Keratinocyte (primary cell): Measurements from ENCODE around the gene FCRL5.

Experiments used
- EZH2 ChIP-seq: IDR thresholded peaks from one replicate; pipeline ENCODE4 v1.6.1; 2012; ENCODE audit warnings: inconsistent platforms, mild to moderate bottlenecking, low read length, moderate library complexity
- TF ChIP-seq, protein P1 (sequence below), 3 experiments: IDR thresholded peaks in 1 of 3; conservative IDR thresholded peaks in 1 of 3; optimal IDR thresholded peaks in 1 of 3; 2 replicates in 2 of 3; 3 replicates in 1 of 3; pipeline versions ENCODE3 to v1.5.1; 2011; ENCODE audit warnings: low read length in 3 of 3, mild to moderate bottlenecking in 3 of 3, moderate library complexity in 2 of 3, control low read depth in 1 of 3, inconsistent platforms in 1 of 3; ENCODE audit not compliant: insufficient read depth in 2 of 3; ENCODE audit errors: extremely low read depth in 1 of 3

DNA sequence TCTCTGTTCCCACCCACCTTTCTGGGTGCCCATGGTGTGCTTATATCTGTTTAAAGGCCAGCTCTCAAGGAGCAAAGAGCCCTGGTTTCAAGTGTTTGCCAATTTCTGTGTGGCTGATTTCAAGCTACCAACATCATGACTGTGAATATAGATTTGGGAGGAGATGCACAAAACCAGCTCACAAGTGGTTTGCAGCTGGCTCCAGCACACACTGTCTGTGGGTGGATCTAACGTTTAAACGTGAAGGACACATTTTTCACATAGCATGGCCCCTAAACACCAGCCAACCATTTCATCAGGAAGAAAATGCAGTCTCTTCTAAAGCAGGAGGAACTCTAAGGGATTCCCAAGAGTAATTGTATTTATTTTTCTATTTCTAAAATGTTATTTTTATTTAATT lies 65.2 kb downstream of the FCRL5 start:
- TF ChIP-seq, protein P1, sequence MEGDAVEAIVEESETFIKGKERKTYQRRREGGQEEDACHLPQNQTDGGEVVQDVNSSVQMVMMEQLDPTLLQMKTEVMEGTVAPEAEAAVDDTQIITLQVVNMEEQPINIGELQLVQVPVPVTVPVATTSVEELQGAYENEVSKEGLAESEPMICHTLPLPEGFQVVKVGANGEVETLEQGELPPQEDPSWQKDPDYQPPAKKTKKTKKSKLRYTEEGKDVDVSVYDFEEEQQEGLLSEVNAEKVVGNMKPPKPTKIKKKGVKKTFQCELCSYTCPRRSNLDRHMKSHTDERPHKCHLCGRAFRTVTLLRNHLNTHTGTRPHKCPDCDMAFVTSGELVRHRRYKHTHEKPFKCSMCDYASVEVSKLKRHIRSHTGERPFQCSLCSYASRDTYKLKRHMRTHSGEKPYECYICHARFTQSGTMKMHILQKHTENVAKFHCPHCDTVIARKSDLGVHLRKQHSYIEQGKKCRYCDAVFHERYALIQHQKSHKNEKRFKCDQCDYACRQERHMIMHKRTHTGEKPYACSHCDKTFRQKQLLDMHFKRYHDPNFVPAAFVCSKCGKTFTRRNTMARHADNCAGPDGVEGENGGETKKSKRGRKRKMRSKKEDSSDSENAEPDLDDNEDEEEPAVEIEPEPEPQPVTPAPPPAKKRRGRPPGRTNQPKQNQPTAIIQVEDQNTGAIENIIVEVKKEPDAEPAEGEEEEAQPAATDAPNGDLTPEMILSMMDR (optimal IDR thresholded peaks at IDR 0.05 in 1 of 3, IDR thresholded peaks at IDR 0.05 in 1 of 3, conservative IDR thresholded peaks at IDR 0.05 in 1 of 3; ENCODE audit: extremely low read depth in 1 of 3, insufficient read depth in 2 of 3, low read length in 3 of 3) = no peak
- no peak for TF ChIP-seq EZH2
